ENCODE results near the gene TBATA.
A peak's percentile ranks its signal among the peaks of the same experiment; 100 is the strongest.

Gene TBATA, protein sequence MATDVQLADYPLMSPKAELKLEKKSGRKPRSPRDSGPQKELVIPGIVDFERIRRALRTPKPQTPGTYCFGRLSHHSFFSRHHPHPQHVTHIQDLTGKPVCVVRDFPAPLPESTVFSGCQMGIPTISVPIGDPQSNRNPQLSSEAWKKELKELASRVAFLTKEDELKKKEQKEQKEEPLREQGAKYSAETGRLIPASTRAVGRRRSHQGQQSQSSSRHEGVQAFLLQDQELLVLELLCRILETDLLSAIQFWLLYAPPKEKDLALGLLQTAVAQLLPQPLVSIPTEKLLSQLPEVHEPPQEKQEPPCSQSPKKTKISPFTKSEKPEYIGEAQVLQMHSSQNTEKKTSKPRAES

DNA sequence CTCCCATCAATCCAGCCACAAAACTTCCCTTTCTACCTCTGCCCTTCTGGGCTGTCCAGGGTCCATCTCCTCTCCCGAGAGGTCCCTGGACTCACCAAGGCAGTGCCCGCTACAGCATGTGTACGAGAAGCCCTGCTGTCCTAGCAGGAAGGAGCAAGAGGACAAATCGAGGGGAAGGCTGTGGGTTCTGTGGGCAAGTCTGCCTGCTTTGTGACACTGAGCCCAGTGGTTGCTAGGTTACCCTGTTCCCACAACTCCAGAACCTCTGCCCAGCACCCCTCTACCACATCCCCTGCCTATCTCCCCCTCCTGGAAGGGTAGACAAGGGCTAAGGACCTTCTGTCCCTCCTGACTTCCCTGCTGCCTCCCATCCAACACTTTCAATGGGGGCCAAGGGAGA lies at the start of gene TBATA:
Gene TBATA, minus strand, starts transcription at position 188 of the 400 bp plus-strand sequence. CDS start 1,998 bp downstream, outside the sequence.
- no peak for DNase-seq

DNA sequence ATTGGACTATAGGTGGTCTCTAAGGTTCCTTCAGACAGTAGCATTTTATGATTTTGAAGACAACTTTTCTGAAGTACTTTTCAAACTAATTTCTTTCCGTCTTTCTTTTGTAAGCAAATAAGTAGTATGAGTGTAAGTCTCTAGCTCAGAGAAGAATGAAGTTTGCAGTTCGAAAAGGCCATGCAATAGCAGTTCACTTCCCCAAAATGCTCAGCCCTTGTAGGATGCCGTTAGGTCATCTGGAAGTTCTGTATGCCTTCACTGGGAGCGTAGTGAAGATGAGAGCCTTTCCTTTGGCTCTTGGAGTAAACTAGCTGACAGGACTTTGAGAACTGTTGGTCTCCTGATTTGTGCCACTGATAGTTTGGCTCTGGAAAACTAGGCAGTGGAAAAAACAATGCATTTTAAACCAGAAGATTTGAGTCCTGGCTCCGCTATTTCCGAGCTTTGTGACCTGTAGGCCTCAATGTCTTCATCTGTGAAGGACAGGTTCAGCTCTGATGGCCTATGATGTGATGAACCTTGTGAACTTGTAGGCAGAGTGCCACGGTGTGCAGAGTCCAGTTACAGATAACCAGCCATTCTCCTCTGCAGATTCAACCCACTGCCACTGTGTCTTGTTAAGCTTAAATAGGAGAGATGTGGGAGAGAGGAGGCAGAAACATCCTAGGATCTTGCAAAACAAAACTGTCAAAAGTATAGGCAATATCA lies 49.4 kb upstream of the TBATA start:
- DNase-seq: no peak

DNA sequence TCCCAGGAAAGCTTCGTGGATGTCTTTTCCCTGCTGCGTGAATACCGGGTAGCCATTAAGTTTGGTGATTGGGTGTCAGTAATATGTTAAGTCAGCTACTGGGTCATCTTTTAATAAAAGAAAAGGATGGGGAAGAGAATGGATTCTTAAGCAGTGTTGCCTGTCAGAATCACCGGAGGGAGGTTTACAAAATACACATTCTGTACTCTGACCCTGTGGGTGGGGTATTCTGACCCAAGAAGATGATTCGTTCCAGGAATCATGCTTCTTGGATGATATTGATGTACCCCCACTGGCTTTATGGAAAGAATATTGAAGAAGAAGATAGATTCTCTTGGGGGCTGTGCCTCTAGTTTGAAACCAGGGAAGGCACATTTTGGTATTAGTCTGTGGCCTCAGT lies 48.8 kb upstream of the TBATA start:
- no peak for DNase-seq

DNA sequence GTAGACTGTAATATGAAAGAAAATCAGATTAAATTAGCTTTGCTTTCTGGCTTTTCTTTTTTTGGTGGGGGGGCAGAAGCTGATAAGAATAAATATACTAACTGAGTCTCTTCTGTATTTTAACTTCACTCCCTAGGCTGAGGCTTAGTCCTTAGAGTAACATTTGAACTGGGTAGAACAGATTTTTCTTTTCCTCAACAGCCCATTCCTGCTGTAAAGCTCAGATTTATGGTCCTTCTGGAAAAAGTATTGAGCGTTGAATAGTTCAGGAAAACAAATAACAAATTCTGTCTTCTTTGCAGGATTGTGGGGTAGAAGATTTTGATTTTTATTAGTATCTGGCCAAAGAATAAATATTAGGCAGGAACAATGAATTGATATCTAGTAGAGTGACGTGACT lies 48.4 kb upstream of the TBATA start:
- no peak for DNase-seq

DNA sequence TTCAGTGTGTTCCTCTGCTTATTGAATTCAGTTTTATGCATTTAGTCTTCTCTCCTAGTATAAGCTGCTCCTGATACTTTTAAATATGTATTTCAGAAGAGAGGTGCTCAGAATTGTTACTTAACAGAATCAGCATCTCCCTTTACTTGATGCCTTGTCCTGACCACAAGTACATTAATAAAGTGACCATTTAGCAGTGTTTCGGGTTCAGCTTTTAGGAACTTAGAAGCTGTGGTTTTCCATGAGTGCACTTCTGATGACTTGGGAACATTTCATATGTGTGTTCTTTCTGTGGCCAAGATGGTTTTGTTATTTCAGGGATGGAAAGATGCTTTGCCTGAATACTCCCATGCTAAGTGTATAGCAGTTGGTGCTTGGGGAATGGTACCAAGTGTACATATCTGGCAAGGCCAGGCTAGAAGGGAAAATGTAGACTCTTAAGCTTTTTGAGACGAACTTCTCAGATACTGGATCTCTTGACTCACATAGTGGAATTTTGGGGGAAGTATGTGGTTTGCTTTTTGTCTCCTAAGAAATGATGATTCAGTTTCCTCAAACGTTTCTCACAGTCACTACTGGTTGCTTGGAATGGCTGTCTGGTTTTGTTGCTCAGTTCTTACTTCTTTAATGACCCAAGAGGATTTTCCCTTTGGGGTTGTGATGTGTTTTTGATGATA lies 47.8 kb upstream of the TBATA start:
- DNase-seq: no peak

DNA sequence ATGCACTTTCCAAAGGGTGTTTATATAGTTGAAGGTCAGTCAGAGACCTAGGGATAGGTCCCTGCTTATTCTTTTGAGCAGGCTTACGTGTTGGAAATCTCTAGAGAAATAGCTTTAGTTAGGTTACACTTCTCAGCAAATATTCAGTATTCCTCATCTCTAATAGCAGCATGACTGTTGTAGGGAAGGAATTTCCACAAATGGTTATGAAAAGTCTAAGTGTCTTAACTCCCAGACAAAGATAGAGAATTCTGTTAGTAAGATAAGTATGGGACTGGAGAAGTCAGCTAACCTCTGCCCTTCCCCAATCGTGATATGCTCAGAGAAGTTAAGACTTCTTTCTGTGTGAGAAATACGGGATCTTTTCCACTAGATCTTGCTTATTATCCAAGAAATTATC lies 47.0 kb upstream of the TBATA start:
- DNase-seq: no peak

DNA sequence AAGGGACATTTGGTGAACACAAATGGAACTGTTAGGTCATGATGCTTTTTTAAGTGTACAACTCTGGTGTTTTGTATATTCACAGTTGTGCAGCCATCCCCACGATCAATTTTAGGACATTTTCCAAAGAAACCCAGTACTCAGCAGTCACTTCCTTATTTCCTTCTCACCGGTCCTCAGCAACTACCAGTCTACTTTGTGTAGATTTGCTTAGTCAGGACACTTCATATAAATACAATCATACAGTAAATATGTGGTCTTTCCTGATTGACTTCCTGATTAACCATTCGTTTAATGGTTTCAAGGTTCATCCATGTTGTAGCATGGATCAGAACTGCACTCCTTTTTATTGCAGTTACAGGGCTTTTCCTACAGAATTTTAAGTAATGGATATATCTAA lies 45.0 kb upstream of the TBATA start:
- DNase-seq: no peak

DNA sequence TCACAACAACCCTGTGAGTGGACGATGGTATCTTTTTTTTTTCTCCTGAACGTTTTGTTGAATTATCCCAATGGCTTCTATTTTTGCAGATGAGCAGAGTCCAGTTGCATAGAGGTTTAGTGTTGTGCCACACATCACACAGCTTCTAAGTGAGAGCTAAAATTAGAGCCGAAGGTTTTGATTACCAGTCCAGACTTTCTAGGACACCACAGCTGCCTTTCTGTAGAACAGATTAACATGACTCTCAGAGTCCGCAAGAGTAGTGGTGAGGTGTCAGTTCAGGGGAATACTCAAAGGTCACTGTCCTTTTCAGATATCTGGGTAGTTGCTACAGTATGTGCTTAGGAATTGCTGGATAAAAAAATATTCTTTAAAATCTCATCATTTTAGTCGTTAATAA lies 44.4 kb upstream of the TBATA start:
- DNase-seq: no peak

DNA sequence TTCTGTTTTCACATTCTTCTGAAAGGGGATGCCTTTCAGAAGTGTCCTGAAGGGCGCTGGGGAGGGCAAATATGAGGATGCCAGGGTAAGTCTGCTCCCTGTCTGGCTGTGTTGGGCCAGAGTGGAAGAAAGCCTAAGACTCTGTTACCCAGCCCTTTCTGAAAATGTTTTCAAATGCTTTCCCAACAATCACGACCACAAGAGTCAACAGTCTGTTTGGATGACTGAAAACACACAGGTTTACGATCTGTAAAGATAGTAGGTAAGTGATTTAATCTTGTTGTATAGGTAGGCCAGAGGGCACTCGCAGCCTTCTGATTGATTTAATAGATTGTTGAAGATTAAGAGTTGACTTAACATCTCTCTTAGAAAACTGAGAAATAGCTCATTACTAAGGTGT lies 43.7 kb upstream of the TBATA start:
- DNase-seq: no peak

DNA sequence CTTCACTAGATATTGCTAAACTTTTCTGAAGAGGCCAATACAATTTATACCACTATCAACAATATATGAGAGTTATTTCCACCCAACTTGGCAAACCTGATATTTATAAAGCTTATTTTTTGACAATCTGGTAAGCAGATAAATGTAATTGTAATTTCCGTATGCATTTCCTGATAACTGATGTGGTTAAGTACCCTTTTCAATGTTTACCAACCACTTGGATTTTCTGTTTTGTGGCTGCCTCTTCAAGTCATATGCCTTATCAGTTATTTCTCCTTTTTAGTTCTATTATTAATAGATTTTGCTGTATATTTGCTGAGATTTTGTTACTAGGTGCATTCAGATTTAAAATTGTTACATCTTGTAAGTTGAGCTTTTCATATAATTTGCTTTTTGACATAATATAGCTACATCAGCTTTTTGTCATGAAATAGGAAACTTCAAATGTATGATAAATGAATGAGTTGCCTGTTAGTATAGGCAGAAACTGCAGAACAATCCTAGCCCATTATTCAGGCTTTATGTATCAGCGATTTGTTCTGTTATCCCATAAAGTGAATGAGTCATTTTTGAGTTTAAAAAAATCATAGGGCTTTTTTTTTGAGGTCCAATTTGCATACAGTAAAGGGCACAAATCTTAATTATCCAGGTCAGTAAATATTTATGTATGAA lies 42.0 kb upstream of the TBATA start:
- DNase-seq: peak; percentile 38

DNA sequence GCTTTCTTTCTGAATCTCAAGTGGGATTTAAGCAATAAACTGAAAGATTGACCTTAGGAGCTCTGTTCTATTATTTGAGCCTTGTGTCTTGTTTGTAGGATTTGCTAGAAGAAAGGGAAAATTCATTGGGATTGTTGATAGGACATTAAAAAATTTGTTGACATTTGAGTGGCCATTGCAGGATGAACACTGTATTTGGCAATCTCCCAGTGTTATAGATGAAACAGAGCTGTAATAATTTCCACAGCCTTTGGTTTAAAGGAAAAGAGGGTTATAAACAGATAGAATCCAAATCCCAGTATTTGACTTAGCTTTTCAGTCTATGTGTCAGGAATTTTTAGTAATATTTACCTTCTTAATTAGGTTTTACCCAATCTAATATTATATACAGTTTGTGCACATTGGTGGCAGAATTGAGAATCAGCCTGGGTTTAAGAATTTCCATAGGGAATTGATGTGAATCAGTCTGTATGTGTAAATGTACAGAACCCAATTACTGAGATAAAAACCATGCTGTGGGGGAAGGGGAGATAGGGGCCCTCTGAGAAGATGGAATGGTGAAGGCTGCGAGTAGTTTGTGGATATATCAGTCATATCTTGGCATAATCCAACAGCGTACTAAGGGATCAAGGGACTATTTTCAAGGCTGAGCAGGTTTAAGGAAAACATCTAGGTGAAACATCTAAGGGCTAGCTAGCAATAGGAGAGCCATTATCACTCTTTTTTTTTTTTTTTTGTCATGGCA lies 37.1 kb upstream of the TBATA start:
- DNase-seq: no peak

DNA sequence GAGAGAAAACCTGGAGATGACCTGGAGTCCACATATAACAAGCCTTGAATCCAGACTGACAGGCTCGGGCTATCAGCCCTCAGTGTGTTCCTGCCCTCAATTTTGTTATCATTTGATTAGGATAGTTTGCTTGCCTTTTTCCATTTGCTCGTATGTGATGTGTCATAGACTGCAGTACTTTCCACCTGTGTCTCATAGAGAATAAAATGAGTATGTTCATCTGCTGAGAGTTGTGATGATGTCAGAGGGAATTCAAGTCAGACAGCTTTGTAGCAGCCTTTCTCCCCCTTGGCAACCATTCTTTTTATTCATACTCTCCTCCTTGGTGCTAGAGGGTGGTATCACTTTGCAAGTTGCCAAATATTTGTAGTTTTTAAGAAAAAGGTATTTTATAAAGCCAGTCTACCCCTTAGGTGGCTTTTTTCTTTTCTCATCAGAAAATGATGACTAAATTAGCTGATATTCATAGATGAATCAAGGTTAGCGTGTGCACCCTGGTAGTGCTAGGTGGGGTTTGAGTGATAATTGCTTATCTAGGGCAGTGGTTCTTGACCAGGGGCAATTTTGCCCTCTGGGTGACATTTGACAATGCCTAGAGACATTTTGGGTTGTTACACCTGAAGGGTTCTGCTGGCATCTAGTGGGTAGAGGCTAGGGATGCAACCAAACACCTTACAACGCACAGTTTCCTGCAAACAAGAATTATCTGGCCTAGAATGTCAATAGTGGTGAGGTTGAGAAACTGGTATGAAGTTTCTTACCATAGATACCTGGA lies 36.0 kb upstream of the TBATA start:
- no peak for DNase-seq

DNA sequence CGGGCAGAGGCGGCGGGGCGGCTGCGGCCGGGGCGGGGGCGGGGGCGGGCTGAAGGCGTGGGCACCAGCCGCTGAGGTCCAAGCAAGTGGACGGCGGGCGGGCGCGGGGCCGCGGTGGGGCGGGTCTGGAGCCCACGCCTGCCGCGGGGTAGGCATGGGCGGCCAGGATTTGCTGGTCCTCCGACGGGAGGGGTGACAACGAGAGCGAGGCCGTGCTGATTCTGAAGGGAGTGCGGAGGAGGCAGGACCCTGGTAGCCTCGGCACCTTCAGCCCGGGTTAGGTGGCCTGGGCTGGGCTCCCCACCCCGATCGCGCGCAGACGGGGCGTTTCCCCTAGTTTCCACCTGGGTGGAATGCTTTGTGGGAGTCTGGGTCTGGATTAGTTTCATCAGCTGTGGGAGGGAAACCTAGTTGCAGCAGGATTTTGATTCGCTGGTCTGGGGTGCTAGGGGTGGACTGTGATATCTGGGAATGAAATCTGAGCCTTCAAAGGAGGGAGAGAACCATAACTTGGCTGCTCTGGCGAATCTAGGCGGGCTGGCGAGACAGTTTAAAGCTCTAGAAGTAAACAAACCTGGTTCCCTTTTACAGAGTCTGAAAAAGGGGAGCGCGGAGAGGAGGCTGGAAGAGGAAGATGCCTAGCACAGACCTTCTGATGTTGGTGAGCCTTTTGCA lies 31.2 kb upstream of the TBATA start:
- DNase-seq: peak; percentile 27

DNA sequence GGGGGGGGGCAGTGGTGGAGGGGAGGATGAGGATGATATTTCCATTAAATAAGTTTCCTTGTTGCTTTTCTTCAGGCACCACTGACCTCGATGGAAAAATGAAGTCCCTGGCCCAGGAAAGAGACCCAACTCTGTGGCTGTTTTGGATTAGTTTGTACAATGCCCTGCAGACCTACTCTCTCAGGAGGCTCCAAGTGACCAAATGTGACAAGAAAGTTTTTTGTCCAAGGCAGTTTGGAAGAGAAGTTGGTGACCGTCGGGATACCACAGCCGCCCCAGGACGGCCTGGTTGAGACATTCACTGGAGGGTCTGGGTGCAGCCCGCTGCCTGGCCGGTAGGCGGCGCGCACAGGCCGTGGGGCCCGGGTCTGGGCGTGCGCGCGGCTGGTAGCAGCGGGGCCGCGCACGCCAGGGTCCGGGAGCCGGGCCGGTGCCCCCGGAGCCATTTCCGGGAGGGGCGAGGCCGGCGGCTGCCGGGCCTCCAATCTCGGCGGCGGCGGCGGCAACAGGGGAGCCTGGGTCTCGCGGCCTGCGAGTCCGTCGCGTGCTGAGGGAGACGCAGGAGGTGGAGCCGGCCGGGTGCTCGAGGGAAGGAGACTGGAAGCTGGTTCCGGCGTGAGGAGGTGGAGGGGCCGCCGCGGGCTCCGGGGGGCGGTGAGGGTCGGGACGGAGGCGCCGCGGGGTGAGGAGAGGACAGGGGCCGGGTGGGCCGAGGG lies 30.5 kb upstream of the TBATA start, which contains the start of gene SGPL1:
Gene SGPL1, plus strand, starts transcription at position 445 of the 716 bp plus-strand sequence. CDS start 906 bp downstream, outside the sequence.
- no peak for DNase-seq

DNA sequence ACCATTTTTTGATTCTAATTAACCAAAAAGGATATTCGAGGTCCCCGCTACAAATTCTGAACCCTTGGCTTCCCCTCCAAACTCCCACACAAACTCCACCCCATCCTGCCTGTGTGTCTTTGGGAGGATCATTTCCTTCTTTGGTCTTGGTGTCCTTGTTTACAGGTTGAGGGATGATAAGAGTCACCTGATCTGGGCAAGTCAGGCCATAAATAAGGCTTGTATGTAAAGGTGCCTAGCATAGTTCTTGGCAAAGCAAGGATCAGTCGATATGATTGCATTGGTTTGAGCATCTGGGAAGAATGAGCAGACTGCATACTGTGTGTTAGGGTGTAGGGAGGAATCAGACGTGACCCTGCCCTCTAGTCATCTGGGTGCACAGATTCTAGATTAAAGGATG lies 28.9 kb upstream of the TBATA start:
- no peak for DNase-seq

DNA sequence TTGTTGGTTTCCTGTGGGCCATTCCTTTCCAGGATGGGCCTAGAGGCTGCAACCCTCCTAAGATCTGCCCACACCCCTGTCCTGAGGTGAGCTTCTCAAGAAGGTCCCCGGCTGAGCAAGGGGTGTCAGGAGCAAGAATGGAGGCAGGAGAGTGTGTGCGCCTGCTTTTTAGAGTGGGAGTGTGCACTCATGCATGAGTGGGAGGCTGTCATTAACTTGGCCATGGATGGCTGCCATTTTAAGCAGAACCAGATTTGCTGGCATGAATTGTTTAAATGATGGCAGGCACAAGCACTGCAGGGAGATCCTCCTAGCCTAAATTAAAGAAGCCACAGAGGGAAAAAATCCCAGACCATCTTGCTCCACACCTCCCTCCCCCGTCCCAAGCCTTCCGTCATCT lies 27.6 kb upstream of the TBATA start:
- no peak for DNase-seq

DNA sequence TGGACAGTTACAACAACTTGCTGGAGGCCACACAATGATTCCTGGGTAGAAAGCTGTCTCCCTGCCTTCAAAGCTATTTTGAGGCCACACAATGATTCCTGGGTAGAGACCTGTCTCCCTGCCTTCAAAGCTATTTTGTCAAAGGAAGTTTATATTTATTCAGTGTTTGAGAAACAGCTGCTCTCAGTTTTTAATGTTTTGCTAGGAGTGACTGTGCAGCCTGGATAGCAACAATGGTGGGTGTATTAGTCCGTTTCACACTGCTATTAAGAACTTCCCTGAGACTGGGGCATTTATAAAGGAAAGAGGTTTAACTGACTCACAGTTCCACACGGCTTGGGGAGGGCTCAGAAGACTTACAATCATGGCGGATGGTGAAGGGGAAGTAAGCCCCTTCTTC lies 26.7 kb upstream of the TBATA start:
- no peak for DNase-seq

DNA sequence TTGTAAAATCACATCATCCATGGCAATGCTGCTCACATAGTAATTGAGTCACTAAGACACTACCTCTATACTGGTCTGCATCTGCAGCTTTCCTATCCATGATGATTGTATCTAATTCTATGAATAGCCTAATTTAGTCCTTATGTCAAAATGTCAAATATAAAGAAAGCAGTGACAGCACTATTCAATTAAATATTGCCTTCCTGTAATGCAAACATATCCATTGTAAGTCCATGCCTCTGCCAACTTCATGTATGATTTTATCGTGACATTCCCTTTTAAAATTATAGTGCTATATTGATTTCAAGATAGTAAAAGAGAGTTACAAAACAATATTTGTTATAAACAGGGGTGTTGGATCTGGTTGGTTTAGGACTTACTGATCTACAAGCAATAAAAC lies 25.8 kb upstream of the TBATA start:
- DNase-seq: no peak

DNA sequence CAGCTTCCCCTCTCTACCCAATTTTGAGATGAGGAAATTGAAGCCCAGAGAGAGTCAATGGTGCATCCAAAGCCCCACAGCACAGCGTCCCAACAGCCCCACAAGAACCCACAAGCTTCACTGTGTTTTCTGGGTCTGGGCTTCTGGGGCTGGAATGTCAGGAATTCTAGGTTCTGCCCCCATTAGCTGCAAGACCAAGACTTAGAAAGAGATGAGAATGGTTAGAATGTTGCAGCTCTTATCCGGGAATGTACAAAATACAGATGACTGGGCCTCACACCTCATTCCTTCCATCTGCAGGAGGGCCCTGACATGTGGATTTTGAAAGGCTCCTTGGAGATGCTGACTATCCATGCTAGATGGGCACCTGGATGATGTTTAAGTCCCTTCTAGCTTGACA lies 24.5 kb upstream of the TBATA start:
- no peak for DNase-seq

DNA sequence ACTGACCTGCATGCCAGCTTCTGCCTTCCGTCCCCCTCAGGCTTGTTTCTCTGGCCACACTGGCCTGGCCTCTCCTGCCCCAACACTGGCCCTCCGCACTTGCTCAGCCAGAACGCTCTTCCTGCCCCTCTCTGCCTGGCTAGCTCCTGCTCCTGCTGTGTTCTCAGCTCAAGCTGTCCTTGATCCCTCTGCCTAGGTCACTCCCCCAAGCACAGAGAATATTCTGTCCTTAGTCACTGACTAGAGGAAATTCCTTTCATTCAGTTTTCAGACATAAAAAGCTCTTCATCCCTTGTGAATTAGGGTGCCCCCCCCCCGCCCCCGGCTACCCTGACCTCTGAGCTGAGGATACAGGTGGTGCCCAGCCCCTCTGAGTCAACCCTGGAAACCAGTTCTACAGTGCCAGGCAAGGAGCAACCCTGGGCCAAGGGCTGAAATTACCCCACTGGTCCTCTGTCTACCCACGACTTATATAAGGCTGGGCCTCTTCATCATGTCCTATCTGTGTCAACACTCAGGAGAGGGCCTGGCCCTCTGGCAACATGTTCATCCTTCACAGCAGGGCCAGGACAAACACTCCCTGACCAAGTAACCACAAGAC lies 23.9 kb upstream of the TBATA start:
- no peak for DNase-seq
